Measurements from ENCODE around the gene LSM14B.

DNA sequence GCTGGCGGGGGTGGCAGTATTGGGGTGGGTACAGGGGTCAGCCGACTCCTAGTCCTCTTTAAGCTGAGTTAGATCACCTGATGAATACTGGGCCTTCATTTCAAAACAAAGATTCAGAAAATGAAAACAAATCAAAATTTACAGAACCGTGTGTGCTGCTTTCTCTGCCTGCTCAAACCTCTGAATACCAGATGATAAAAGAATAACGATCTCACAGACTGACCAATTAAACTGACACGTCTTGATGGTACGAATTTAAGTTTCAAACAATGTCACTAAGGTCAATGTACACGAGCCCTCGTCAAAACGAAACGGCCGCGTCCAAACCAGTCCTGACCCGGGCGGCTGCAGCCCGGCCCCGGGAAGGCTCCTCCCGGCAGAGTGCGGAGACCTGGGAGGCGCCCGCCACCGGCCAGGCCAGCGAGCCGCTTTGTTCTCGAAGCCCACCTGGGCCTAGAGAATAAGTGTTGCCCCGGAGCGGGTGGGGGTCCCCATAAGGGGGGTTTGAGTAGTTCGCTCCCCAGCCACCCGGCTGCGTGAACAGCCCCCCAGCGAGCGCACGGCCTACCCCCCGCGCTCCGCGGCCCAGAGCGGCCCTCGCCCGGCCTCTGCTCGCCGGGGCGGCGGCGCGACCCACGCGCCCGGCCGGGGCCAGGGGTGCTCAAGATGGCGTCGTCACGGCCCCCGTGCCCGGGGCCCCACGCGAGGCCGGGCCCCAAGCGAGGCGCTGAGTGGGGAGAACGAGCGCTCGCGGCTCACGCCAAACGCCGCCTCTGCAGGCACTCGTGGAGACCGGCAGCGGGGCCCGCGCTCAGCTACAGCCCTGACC lies 20.2 kb downstream of the LSM14B start:
- no peak for TF ChIP-seq CTCF (IDR thresholded peaks at IDR 0.05)
- no peak for TF ChIP-seq POLR2A (IDR thresholded peaks at IDR 0.05)

All from uterus (tissue), 2 donors.